Epithelial cell of esophagus (primary cell): ENCODE measurements around the gene TTC39A.

Experiments
- DNase-seq: peaks from one replicate; pipeline ENCODE4 v3.0.0; 2010; ENCODE audit warnings: low read depth
- H3K4me3 ChIP-seq: 2 replicates; pipeline ENCODE4 v1.5.1; 2011; ENCODE audit warnings: mild to moderate bottlenecking, low read length, control low read depth
- TF ChIP-seq, protein P1 (sequence below): IDR thresholded peaks from 2 replicates; pipeline ENCODE4 v1.5.1; 2011; ENCODE audit warnings: low read depth, mild to moderate bottlenecking, low read length, control low read depth, inconsistent platforms; ENCODE audit not compliant: insufficient read depth; ENCODE audit errors: missing control alignments

The TTC39A gene

DNA sequence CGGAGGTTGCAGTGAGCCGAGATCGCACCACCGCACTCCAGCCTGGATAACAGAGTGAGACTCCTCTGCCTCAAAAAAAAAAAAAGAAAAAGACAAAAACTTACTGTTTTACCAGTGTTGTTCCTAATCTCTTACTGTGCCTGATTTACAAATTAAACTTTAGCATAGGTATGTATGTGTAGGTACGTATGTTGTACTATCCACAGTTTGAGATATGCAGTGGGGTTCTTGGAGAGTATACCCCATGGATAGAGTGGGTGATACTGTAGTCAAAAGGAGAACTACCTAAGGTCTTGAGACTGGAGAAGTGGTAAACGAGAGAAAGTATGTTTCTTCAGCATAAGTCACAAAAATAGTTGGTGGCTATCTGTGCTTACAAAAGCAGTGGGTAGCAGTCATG is 55.7 kb downstream of the TTC39A start:
- no peak for DNase-seq
- TF ChIP-seq, protein P1, sequence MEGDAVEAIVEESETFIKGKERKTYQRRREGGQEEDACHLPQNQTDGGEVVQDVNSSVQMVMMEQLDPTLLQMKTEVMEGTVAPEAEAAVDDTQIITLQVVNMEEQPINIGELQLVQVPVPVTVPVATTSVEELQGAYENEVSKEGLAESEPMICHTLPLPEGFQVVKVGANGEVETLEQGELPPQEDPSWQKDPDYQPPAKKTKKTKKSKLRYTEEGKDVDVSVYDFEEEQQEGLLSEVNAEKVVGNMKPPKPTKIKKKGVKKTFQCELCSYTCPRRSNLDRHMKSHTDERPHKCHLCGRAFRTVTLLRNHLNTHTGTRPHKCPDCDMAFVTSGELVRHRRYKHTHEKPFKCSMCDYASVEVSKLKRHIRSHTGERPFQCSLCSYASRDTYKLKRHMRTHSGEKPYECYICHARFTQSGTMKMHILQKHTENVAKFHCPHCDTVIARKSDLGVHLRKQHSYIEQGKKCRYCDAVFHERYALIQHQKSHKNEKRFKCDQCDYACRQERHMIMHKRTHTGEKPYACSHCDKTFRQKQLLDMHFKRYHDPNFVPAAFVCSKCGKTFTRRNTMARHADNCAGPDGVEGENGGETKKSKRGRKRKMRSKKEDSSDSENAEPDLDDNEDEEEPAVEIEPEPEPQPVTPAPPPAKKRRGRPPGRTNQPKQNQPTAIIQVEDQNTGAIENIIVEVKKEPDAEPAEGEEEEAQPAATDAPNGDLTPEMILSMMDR, result no peak
- no peak overlapping the region for H3K4me3 ChIP-seq

DNA sequence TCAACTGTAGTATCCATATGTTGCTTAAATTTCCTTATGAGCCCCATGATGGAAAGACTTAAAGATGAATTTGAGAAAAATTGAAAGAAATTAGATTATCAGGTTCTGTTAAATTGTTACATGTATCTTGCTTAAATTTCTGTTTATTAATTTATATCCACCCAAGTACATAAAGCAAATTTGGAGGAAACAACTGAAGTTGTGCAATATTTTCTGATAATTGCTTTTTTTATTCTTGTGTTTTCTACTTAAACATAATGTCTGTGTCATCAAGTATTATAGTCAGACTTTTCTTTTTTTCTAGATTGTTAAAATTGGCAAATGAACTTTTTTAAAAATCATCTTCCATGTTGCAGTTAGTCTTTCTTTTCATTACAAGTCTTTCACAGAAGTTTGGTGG is 57.4 kb downstream of the TTC39A start:
- H3K4me3 ChIP-seq, result no peak overlapping the region
- TF ChIP-seq, protein P1, result no peak
- no peak for DNase-seq

DNA sequence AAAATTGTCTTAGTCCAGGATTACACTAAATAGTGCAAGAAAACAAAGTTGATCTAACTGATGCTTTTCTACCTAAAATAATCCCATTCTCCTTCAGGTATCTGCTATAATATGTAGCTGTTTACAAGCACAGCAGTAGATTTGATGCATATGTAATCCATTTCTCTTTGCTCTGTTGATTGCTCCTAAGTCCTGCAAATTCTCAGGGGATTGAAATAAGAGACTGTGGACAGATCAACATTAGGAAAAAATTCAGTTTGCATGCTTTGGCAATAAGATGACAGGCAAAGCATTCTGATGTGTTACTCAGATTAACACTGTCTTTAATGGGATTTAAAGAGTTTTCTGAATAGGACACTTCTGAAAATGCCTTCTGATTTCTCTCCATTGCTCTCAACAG is 59.6 kb downstream of the TTC39A start:
- DNase-seq, result no peak
- TF ChIP-seq, protein P1, result no peak
- no peak overlapping the region for H3K4me3 ChIP-seq

DNA sequence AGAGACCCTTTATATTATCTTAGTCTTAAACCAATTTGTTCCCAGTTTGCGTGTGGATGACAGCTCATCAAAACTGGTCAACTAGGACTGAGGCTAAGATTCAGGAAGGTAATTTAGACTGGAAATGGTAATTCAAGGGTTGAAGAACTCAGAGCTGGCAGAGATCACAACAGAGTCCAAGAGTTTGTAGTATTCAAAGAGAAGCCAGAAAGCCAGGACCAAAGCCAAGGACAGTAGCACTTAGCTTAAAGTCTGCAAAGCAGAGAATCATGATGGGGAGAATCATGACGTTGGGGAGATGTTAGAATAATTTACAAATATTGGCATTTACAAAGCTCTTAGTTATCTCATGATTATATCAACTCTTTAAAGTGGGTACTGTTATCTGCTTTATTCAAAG is 61.7 kb downstream of the TTC39A start:
- no peak for DNase-seq
- no peak overlapping the region for H3K4me3 ChIP-seq

DNA sequence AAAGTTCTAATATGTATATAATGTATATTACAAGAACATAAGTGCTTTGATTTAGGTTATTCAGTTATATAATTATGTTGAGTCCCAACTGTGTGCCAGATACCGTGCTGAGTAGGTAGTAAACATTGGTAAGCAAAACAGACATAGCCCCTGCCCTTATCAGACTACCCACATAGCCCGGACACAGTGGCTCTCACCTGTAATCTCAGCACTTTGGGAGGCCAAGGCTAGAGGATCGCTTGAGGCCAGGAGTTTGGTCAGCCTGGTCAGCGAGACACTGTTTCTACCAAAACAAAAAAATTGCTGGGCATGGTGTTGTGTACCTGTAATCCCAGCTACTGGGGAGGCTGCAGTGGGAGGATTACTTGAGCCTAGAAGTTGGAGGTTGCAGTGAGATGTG is 63.6 kb downstream of the TTC39A start:
- TF ChIP-seq, protein P1, result no peak
- DNase-seq, result no peak
- H3K4me3 ChIP-seq, result no peak overlapping the region

More for the DNA sequence above, 61.7 kb downstream of the TTC39A start:
- TF ChIP-seq, protein P1, result no peak

DNA sequence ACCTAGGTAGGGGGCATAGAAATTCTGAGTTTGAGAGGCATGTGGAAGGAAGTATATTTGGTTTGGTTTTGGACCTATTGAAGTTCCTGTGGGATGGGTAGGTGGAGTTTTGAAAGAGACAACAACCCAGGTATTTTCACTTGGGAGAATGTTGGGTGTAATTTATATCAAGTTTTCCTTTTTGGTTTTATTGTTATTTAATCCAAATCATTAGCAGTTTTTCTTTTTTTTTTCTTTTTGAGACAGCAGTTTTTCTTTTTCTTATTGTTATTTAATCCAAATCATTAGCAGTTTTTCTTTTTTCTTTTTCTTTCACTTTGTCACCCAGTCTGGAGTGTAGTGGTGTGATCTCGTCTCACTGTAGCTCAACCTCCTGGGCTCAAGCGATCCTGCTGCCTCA is 64.2 kb downstream of the TTC39A start:
- H3K4me3 ChIP-seq, result no peak overlapping the region
- TF ChIP-seq, protein P1, result no peak
- DNase-seq, result no peak

DNA sequence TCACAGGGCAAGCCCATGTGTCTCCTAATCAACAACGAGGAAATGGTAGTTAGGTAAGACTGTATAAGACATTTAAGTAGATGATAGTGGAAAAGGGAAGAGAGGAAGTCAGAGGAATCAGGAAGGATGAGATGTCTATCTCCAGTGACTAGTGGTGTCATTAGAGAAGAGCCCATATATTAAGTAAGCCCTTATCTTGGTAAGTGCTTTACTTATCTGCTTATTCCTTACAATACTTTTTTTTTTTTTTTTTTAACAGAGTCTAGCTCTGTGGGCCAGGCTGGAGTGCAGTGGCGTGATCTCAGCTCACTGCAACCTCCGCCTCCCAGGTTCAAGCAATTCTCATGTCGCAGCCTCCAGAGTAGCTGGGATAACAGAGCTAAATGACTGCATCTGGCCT is 64.7 kb downstream of the TTC39A start:
- TF ChIP-seq, protein P1, result no peak
- H3K4me3 ChIP-seq, result no peak overlapping the region
- no peak for DNase-seq
